ENCODE data around the gene TMEM270. TPM values are rescaled to one million over a fixed set of nuclear protein-coding genes. Genes with fewer than 3 reads are reported as not detected.
"Not testable (repeated sequence)": the region's sequence is repeated elsewhere in the genome, so short reads cannot be mapped to it uniquely, and the experiment has no call there.

TMEM270 gene
- total RNA-seq, 1 donor from 2014 or later: not detected

DNA sequence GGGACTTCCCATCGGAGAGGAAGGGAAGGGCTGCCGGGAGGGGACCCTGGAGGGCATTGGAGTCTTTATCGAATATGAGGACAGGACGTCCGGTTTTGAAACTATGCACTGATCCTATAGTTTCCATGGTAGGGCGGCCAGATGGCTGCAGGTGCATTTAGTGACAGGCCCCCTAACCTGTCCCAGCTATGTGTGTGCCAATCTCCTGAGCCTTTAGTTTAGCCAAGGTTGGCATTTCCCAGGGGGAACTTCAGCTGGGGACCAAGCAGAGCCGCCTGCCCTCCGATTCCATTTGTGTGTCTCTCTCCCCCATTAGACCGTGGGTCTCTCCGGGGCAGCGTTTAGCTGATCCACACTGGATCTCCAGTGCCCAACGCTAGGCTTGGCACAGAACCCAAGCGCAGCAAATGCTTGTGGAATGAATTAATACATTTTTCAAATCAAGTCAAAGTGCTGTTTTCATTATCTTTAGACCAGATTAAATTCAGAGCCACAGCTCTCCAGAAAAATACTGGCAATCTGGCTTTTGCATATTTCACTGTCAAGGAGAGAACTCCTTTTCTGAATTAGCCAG, 19.9 kb downstream of the TMEM270 start:
- DNase-seq (ENCODE audit: low spot score, unreplicated experiment): no peak
- Mint-ChIP-seq H3K4me1 (ENCODE audit: low read depth) (peaks cover 8% of the 10 kb centered on the region), H3K9me3 (ENCODE audit: low read depth) (no peaks in the 10 kb centered on the region), H3K27me3 (peaks cover 25% of the 10 kb centered on the region), H3K4me3 (ENCODE audit: low read depth) (no peak overlapping the region), H3K36me3 (ENCODE audit: insufficient read depth) (no peaks in the 10 kb centered on the region), H3K27ac (no peak overlapping the region)
- TF ChIP-seq, protein P1, sequence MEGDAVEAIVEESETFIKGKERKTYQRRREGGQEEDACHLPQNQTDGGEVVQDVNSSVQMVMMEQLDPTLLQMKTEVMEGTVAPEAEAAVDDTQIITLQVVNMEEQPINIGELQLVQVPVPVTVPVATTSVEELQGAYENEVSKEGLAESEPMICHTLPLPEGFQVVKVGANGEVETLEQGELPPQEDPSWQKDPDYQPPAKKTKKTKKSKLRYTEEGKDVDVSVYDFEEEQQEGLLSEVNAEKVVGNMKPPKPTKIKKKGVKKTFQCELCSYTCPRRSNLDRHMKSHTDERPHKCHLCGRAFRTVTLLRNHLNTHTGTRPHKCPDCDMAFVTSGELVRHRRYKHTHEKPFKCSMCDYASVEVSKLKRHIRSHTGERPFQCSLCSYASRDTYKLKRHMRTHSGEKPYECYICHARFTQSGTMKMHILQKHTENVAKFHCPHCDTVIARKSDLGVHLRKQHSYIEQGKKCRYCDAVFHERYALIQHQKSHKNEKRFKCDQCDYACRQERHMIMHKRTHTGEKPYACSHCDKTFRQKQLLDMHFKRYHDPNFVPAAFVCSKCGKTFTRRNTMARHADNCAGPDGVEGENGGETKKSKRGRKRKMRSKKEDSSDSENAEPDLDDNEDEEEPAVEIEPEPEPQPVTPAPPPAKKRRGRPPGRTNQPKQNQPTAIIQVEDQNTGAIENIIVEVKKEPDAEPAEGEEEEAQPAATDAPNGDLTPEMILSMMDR (IDR thresholded peaks at IDR 0.05; ENCODE audit: unreplicated experiment): no peak

DNA sequence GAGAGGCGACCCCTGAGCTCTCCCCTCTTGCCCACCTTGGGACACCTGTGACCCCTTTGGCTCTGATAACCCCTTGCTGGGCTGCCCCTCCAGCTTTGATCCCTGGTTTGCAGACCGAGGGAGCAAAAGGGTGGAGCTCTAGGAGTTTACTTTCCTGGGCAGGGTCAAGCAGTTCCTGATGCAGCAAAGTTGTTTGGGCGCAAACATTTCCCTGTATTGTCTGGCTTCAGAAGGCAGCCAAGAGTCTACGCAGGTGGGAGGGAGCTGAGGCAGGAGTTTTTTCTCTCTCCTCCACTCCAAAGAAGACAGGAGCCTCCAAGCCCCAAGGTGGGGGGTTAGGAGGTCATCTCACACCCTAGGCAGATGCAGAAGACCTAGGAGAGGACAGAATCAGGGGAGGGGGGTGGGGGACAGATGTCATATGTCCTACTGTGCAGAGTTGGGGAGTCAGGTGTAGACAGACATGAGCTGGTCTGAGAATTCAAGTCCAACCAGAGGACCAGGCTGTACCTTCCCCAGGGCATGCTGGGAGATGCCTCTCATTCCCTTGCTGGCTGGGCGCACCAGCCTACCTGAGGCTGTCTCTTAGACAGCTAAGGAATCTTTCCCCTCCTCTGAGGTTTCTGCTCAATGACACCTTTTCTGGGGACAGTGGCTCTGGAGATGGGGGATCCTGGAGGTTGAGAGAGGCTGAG, 20.5 kb downstream of the TMEM270 start:
- Mint-ChIP-seq H3K4me3 (ENCODE audit: low read depth) (no peak overlapping the region), H3K27ac (peak overlapping the region; percentile 11), H3K27me3 (peaks cover 27% of the 10 kb centered on the region), H3K4me1 (ENCODE audit: low read depth) (peaks cover 11% of the 10 kb centered on the region), H3K36me3 (ENCODE audit: insufficient read depth) (no peaks in the 10 kb centered on the region), H3K9me3 (ENCODE audit: low read depth) (no peaks in the 10 kb centered on the region)
- no peak for DNase-seq (ENCODE audit: low spot score, unreplicated experiment)
- TF ChIP-seq, protein P1 (IDR thresholded peaks at IDR 0.05; ENCODE audit: unreplicated experiment): no peak

DNA sequence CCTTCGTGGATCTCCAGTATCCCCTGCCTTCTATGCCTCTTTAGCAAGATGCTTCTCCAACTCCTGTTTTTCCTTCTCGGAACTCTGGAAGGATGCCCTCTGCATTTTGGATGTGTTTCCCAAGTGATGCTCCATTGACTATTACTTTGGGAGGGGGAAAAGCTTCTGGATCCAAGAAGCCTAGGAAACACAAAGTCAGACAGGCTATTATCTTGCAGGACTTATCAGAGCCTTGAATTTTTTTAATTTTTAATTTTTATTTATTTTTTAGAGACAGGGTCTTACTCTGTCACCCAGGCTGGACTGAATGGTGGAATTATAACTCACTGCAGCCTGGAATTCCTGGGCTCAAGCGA, 21.1 kb downstream of the TMEM270 start:
- Mint-ChIP-seq H3K4me1 (ENCODE audit: low read depth) (peaks cover 14% of the 10 kb centered on the region), H3K9me3 (ENCODE audit: low read depth) (no peaks in the 10 kb centered on the region), H3K36me3 (ENCODE audit: insufficient read depth) (no peaks in the 10 kb centered on the region), H3K27me3 (peaks cover 29% of the 10 kb centered on the region), H3K27ac (no peak overlapping the region), H3K4me3 (ENCODE audit: low read depth) (no peak overlapping the region)
- no peak for DNase-seq (ENCODE audit: low spot score, unreplicated experiment)
- TF ChIP-seq, protein P1 (IDR thresholded peaks at IDR 0.05; ENCODE audit: unreplicated experiment): no peak

DNA sequence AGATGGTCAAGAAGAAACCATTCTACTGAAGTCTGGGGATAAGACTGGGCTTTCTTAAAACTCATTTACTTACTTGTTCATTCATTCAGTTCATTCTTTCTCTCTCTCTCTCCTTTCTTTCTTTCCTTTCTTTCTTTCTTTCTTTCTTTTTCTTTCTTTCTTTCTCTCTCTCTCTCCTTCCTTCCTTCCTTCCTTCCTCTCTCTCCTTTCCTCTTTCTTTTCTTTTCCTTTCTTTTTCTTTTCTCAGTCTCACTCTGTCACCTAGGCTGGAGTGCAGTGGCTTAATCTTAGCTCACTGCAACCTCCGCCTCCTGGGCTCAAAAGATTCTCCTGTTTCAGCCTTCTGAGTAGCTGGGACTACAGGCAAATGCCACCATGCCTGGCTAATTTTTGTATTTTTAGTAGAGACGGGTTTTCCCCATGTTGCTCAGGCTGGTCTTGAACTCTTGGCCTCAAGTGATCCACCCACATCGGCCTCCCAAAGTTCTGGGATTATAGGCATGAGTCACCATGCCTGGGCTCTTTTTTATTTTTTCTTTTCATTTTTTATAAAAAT, 24.0 kb downstream of the TMEM270 start:
- H3K27ac Mint-ChIP-seq; DNase-seq (ENCODE audit: low spot score, unreplicated experiment); H3K9me3 Mint-ChIP-seq (ENCODE audit: low read depth); H3K4me3 Mint-ChIP-seq (ENCODE audit: low read depth); H3K36me3 Mint-ChIP-seq (ENCODE audit: insufficient read depth): not testable (repeated sequence)
- Mint-ChIP-seq H3K4me1 (ENCODE audit: low read depth) (peaks cover 18% of the 10 kb centered on the region), H3K27me3 (peaks cover 34% of the 10 kb centered on the region)

DNA sequence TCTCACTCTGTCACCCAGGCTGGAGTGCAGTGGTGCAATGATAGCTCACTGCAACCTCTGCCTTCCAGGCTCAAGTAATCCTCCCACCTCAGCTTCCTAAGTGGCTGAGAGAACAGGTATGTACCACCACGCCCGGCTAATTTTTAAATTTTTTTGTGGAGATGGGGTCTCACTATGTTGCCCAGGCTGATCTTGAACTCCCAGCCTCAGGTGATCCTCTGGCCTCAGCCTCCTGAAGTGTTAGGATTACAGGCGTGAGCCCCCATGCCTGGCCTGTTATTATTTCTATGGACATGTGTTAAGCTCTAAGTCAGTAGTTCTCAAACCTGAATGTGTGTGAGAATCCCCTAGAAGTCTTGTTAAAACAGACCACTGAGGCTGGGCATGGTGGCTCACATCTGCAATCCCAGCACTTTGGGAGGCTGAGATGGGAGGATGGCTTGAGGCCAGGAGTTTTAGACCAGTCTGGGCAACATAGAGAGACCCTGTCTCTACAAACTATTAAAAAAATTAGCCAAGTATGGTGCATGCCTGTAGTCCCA, 24.5 kb downstream of the TMEM270 start:
- no peak for DNase-seq (ENCODE audit: low spot score, unreplicated experiment)
- Mint-ChIP-seq H3K9me3 (ENCODE audit: low read depth) (no peaks in the 10 kb centered on the region), H3K27me3 (peaks cover 28% of the 10 kb centered on the region), H3K36me3 (ENCODE audit: insufficient read depth) (no peaks in the 10 kb centered on the region), H3K4me1 (ENCODE audit: low read depth) (peaks cover 14% of the 10 kb centered on the region), H3K27ac (no peak overlapping the region), H3K4me3 (ENCODE audit: low read depth) (no peak overlapping the region)
- TF ChIP-seq, protein P1 (IDR thresholded peaks at IDR 0.05; ENCODE audit: unreplicated experiment): no peak
